HG03565 (cell line): ENCODE measurements around the gene COX7B2.

Experiments
- ATAC-seq: cut with Tn5 transposase; IDR thresholded peaks from one replicate; pipeline ENCODE4 v1.9.1; 2021; ENCODE audit warnings: mild to moderate bottlenecking, moderate library complexity; ENCODE audit not compliant: unreplicated experiment

COX7B2 gene

DNA sequence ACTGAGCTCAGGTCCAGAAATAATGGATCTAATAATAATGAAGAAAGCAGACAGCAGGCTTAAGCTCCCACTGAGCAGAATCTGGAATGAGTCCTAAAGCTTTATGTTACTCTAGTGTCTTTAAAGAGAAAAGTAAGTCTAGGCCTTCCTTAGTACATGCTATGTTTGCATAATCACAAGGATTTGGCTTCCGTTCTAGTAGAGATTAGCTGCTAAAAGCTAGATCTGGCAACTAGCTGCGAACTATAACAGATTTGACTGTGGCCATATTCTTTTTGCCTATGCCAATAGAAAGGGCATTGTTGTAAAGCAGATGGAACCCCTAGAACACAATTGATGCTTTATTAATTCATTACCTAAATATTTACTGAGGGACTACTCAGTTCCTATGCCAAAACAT lies 19.0 kb downstream of the COX7B2 start:
- ATAC-seq, result no peak

- ATAC-seq, result no peak
These were observed 19.6 kb downstream of the COX7B2 start for GRCh38 chr4:46889410-46889809.

GRCh38 chr4:46886711-46887110 lies 22.3 kb downstream of the COX7B2 start:
- ATAC-seq, result no peak

DNA sequence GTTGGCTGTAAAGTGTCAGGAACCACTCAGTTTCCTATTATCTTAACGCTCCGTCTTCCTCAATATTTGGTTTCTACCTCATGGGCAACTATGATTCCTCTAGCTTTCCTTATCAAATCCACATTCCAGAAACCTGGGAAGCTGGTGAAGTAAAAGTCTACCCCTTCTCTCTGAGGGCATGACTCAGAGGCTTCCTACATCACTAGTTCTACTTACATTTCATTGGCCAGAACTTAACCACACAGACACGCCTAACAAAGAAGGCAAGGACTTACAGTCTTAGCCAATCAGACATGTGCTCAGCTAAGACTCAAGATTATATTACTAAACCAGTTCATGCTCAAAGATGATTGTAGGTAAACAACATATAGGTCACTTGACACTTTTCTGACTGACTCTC lies 30.4 kb downstream of the COX7B2 start:
- no peak for ATAC-seq

DNA sequence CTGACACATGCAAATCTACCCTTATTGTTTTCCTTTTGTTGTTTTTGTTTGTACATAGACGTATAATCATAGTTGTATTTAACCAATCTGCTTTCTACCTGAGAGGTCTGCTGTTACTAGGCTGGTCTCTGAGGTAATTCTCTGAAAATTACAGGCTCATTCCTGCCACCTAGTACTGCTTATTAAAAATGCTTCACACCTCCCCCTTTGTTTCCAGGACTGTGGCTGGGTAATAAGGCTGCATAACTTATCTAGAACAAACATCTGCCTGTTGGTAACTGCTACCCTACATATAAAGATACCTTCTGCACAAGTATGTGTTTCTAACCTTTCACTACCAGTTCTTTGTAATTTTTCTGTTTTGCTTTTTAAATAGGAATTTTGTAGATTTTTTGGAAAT lies 34.2 kb downstream of the COX7B2 start:
- ATAC-seq, result no peak

- no peak for ATAC-seq
These were observed 38.6 kb downstream of the COX7B2 start for GRCh38 chr4:46870411-46870810.

- ATAC-seq, result no peak
These were observed 52.7 kb downstream of the COX7B2 start for GRCh38 chr4:46856333-46856732.

- no peak for ATAC-seq
These were observed 56.2 kb downstream of the COX7B2 start for GRCh38 chr4:46852800-46853199.

GRCh38 chr4:46850026-46850425 lies 59.0 kb downstream of the COX7B2 start:
- ATAC-seq, result no peak

GRCh38 chr4:46844325-46844917 lies 64.6 kb downstream of the COX7B2 start:
- peak; percentile 49 for ATAC-seq

GRCh38 chr4:46839128-46839527 lies 69.9 kb downstream of the COX7B2 start:
- peak; percentile 69 for ATAC-seq

- ATAC-seq, result no peak
These were observed 71.4 kb downstream of the COX7B2 start for GRCh38 chr4:46837639-46838038.

DNA sequence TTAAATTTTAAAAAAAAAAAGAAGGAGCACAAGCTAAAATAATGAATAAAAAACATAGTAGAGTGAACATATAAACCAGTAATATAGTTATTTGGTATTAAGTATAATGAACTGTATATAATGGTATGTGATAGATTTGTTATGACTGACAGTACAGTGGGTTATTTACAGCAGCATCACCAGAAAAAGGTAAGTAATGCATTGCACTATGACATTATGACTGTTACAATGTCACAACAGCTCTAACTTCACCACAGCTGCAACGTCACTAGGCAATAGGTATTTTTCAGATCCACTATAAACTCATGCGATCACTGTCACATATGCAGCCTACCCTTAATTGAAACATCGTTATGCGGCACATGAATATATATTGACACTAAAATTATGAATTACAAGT lies 72.5 kb downstream of the COX7B2 start:
- ATAC-seq, result no peak

GRCh38 chr4:46830971-46831454 lies 78.0 kb downstream of the COX7B2 start:
- ATAC-seq, result no peak

DNA sequence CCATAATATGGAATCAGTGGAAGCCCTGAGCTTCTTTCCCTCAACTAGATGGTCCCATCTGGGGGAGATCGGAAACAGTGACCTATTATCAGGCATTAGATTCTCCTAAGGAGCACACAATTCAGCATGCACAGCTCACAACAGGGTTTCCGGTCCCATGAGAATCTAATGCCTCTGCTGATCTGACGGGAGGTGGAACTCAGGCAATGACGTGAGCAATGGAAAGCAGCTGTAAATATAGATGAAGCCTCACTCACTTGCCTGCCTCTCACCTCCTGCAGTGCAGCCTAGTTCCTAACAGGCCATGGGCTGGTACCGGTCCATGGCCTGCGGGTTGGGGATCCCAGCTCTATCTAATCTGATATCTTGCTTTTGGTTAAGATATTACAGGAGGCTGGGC lies 88.9 kb downstream of the COX7B2 start:
- no peak for ATAC-seq

DNA sequence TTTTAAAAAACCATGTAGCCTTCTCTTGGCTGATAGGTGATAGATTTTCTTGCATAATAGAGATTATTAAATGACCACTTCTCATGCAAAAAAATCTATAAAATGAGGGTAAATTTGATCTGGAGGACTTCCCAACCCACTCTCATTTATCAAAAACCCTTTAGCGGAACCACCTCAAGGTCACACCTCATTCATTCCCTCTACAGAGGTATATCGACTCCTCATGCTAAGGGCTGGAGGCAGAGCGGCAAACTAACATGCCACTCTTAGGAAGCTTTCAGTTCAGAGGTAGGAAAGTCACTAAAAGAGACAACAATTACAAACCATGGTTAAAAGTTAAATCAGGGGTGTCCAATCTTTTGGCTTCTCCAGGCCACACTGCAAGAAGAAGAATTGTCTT lies 90.0 kb downstream of the COX7B2 start:
- ATAC-seq, result no peak

DNA sequence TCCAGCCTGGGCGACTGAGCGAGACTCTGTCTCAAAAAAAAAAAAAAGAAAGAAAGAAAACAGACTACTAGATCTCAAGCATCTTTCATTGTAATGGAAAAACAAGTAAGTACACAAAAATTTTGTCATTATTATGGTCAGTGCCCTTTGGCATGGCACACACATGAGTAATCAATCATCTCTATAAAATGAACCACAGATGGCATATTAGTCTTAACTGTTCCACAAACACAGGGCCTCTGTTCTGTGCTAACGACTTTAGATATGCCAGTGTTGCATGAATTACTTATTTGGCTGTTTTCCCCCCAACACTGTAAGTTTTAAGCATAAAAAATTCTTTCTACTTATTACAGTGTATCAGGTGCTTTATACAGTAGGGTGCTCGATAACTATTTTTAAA lies 90.4 kb downstream of the COX7B2 start:
- ATAC-seq, result no peak

DNA sequence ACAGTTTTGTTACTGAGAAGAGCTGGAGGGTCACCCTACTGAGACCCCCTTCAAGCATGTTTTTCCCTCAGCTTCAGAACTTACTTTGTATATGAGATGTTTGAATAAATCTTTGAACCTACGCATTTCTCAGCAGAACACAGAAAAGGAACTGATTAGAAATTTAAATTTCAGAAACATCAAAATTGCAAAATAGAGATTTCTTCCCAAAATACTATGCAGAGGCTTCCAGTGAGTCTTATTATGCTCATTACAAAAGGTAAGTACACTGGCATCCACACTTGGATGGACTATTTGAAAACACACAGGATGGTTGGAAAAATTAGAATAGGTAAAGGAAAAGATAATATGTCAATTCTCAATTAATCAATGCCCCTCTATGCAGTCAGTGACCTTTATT lies 91.2 kb downstream of the COX7B2 start:
- ATAC-seq, result no peak

- ATAC-seq, result no peak
These were observed 104.1 kb downstream of the COX7B2 start for GRCh38 chr4:46804781-46805413.

DNA sequence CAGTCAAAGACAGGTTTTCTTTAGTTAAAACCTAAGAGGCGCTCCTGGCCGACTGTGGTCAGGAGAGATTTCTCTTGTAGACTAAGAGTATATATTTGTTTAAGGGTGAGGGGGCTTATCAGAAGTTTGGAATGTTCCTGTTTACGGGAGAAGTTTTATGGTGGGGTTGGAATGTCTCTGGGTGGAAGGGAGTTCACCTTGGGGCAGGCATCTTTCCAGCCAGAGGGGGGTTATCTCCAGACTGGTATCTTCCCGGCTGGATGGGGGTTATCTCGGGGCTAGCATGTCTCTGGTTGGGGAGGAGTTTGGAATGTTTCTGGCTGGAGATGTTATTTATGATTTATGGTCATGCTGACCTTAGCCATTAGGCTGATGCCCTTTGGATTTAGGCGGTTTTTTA lies 116.0 kb downstream of the COX7B2 start:
- ATAC-seq, result no peak

DNA sequence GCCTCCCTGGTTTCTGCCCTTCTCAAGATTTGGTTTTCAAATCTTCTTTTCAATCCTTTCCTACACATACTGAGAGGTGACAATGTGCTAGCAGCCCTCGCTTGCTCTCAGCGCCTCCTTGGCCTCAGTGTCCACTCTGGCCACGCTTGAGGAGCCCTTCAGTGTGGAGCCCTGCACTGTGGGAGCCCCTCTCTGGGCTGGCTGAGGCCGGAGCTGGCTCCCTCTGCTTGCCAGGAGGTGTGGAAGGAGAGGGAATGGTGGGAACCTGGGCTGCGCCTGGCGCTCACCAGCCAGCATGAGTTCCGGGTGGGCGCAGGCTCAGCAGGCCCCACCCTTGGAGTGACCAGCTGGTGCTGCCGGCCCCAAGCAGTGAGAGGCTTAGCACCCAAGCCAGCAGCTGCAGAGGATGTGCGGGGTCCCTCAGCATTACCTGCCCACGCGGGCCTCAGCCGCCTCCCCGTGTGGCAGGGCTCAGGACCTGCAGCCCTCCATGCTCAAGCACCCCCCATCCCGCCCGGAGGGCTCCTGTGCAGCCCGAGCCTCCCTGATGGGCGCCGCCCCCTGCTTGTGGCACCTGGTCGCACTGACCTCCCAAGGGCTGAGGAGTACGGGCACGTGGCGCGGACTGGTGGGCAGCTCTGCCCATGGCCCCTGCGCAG lies 127.5 kb downstream of the COX7B2 start:
- ATAC-seq, result no peak

- no peak for ATAC-seq
These were observed 143.6 kb downstream of the COX7B2 start for GRCh38 chr4:46765465-46765864.
